ENCODE data around the gene E2F7.

E2F7 gene

DNA sequence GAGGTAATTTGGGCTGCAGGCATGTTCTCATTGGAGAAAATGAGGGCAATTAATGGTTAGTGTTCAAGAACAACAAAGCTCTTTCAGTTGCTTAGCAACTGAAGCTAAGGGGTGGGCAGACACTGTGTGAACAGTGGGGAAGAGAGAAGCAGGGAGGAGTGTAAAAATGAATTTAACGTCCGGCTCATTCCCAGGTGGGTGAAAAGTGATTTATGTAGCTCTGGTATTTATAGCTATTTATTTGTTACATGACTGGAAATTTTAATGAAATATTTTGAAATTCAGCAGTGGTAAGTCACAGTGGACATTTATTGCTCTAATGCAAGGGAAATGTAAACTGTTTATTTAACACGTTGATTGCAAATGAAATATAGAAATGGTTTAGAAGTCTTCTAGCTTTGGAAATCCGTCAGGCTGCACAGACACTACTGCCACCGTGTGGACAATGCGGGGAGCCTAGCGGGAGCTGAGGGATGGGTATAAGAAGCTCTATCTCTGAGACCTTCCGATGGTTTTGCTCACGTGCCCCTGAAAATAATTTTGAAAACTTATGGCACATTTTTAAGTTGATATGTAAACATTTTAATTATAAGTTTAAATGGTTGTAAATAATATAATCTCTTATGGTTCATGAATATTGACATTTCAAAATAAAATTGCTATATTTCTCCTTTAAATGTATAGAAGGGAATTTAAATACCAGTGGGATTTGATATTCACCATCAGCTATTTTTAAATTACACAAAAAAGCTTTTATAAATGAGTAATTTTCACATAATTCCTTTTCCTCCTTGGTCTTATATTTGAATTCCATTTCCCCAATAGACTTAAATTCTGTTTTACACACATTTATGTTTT, 54.4 kb downstream of the E2F7 start:
- peak; percentile 88 for DNase-seq

DNA sequence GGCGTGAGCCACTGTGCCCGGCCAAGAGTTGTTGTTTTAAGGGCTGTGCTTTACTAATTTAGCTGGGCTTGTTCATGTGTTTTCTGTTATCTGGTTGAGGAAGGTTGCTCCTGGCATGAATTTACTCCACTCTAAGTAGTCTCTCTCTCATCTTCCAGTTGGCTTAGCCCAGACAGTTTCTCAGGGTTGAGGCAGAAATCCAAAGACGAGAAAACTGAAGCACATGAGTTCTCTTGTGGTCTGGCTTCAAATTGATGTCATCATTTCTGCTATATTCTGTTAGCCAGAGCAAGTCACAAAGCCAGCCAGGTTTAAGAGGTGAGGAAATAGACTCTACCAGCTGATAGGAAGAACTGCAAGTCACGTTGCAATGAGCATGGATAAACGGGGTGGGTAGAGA, 57.9 kb downstream of the E2F7 start:
- DNase-seq: no peak

DNA sequence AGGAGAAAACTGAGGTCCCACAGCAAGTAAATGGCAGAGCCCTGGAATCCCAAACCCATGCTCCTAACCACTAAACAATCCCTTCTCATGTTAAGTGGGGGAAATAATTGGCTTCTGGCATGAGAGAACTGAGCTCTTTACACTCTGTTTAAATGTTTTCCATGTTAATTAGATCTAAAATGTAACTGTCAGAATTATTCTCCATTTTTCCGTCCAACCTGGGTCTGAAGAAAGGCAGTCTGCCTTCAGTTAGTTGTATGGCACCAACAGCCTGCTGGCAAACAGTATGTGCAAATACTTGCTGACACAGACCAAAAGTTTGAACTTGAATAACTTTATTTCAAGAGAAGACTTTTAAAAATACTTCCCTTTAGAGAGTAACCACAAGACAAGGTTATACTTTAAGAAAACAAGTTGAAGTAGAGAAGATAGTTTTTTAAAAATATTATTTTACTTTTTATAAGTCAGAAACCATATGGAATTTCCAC, 59.7 kb downstream of the E2F7 start:
- DNase-seq: peak; percentile 38

DNA sequence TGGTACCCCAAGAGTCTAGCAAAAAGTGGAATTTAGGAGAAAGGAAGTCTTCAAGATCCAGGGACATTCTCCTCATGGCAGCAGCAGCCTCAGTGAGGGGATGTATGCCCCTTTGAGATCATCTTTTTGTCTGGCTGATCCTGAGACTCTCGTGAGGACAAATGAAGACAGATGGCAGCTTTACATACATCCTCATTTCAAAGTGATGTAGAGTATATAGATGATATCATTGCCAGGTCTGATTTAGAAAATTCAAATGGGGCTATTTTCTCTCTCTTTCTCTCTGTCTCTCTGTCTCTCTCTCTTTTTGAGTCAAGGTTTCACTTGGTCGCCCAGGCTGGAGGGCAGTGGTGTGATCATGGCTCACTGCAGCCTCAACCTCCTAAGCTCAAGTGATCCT, 61.5 kb downstream of the E2F7 start:
- DNase-seq: no peak

DNA sequence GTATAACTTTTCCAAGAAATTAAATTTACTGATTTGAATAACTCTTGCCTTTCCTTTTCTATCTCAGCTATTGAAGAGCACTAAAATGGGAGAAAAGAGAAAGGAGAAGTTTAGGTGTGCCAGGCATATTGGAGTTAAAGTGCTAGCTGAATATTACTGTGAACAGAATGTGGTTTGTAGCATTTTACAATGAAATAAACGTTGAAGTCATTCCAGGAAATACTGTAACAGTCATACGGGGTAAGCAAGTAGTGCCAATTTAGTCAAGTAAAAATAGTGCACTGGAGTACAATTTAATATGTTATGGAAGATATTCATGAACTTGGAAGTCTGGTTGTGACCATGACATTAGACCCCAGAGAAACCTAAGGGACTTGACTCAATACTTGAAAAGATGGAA, 62.1 kb downstream of the E2F7 start:
- no peak for DNase-seq

DNA sequence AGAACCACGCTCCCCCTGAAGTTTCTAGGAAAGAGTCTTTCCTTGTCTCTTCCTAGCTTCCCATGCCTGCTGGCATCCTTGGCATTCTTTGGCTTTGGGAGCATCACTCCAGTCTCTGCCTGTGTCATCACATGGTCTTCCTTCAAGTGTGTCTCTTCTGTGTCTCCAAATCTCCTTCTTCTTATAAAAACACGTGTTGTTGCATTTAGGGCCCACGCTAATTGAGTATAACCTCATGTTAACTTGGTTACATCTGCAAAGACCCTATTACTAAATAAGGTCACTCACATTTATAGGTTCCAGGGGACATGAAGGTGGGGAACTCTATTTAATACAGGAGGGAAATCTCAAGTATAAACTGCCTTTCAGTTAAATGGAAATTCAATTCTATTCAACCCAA, 63.0 kb downstream of the E2F7 start:
- no peak for DNase-seq

DNA sequence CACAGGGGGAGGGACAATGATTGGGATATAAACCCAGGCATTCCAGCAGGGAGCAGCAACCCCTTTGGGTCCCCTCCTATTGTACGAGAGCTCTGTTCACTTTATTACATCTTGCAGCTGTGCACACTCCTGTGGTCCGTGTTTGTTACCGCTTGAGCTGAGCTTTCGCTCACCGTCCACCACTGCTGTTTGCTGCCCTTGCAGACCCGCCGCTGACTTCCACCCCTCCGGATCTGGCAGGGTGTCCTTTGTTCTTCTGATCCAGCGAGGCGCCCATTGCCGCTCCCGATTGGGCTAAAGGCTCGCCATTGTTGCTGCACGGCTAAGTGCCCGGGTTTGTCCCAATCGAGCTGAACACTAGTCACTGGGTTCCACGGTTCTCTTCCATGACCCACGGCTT, 64.1 kb downstream of the E2F7 start:
- no peak for DNase-seq

DNA sequence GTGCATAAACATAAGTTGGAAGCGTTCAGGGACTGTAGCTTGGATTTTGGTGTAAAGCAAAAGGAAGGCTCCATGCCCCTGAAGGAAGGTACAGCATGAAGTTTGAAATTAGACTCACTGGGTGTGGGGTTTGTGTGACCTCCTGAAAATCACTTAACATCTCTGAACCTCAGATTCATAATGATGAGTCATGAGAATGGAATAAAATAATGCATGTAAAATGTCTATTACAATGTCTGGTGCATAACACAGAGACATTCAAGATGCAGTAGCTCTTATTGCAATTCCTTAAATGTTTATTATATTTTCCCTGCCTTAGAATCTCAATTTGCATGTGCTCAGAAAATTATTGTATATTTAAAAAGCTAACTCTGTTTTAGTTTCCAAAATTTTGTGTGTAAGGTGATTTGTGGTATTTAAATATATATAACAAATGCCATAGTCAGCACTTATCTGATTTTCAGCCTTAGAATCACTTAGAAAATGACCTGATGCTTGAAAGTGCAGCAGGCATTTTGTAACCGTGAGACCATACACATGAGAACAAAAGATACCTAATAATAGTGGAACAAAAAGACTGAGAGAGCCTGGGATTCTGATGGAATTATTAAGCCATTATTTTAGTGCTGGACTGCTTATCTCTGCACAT, 66.3 kb downstream of the E2F7 start:
- no peak for DNase-seq

DNA sequence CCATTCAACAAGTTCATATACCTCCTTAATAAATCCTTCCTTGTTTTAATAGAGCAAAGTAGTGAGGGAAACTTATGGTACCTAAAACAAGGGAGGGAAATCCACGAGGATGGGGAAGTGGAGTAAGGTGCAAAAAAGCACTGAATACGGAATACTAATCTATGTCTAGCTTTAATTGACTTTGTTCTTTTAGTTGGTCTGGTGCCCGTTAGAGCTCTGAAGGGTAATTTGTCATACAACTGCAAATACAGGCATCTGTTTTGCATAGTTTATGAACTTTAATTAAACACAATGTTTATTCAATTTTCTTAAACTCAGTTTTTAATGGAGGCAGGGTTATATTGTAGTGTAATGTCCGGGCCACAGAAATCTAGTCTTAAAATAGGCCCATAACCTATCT, 67.0 kb downstream of the E2F7 start:
- DNase-seq: no peak

DNA sequence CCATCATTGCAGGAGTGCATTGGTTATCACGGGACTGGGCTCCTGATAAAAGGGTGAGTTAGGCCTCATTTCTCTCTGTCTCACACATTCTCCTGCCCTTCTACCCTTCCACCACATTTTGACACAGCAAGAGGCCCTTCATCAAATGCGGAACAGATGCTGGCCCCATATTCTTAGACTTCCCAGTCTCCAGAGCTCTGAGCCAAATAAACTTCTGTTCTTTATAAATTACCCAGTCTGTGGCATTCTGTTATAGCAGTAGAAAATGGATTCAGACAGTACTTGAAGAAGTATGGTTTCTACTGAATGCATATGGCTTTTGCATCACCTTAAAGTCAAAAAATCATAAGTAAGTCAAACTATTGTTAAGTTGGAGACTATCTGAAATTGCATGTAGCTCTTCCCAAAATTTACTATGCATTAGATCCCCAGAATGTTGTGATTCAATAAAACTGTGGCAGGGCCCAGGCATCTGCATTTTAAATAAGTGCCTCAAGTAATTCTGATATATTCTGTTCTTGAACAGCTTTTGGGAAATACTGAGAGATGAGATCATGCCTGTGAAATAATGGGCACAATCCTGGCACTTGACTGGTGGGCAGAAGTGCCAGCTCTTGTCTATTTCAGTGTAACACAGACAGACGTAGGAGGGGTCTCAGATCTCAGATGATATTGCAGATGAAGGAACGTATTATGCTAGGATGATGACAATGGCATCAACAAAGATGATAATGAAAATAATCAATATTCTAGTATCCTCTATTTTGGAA, 68.2 kb downstream of the E2F7 start:
- no peak for DNase-seq

DNA sequence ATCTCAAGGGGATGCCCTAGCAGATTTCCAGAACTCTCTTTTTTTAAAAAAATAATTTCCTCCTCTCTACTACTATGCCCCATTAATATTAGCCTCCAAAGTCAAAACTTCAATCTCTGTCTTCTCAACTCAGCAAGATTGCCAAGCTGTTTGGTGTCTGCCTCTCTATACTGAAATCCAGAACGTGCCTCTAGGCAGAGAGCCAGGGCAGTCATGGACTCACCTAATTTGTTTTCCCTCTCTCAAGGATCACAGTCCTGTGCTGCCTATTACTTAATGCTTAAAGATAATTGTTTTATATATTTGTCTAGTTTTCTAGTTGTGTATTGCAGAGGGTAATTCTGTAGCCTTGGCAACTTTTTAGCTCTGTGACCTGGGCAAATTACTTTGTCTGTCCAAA, 74.7 kb downstream of the E2F7 start:
- no peak for DNase-seq

DNA sequence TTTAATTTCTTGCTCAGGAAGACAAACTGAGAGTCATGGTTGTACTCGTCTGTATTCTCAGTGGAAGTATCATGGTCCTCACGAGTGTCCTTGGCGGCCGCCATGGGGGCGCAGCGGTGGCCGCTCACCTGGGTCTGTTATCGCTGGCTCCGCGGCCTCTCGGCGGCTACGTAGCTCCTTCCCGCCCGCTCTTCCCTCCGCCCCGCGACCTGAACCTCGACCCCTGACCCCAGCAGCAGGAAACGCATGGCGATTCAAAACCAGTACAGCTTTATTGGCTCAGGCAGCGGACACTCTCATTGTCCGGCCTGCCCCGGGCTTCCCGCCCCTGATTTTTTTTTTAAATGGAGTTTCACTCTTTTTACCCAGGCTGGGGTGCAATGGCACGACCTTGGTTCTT, 80.8 kb downstream of the E2F7 start:
- no peak for DNase-seq

DNA sequence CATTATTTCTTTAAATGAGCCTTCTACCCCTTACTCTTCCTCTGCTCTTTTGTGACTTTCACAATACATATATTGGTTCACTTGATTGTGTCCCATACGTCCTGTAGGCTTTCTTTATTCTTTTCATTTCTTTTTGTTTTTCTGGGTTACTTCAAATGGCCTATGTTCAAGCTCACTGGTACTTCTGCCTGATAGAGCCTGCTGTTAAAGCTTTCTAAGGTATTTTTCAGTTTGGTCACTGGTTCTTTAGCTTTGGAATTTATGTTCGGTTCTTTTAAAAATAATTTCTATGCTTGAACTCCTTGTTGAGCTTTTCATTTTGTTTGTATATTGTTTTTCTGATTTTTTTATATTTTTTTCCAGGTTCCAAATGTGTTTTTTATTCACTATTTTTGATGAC, 81.9 kb downstream of the E2F7 start:
- DNase-seq: no peak

DNA sequence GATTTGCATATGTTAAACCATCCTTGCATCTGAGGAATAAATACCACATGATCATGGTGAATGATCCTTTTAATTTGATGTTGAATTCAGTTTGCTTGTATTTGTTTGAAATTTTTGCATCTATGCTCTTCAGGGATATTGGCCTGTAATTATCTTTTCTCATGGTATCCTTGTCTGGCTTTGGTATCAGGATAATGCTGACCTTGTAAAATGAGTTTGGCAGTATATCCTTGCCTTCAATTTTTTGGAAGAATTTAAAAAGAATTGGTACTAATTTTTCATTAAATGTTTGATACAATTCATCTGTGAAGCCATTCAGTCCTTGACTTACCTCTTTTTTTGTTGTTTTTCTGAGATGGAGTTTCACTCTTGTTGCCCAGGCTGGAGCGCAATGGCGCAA, 85.2 kb downstream of the E2F7 start:
- DNase-seq: no peak

DNA sequence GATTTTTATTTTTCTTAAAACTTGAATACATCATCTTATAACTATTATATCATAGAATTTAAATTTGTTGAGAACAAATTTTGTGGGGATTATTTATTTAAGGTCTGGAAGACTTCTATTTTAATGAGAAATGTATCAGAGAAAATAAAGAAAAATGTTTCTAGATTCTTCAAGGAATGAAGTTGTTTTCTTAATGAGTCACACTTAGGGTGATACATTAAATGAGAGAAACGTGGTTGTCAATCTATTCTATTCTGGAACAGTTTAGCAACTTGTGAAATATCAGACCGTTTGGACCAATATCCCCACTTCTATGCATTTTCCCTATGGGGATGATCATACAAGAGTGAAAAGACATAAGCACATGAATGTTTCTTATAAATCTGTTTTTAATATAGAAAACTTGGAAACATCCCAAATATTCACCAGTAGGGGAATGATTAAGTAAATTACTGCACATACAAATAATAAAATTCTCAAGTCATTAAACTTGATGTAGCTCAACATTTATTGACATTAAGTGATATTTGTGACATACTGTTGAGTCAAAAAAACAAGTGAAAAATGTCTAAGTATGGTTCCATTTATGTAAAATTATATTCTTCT, 88.5 kb downstream of the E2F7 start:
- DNase-seq: no peak

Measured in femur (tissue), 1 donor.